GM23248 (cell line): ENCODE results near the gene ARMH4. TPM values are rescaled to one million over a fixed set of nuclear protein-coding genes. Genes with fewer than 3 reads are reported as not detected.

Experiments
- DNase-seq: peaks from one replicate; pipeline ENCODE4 v3.0.0-alpha.2; 2015
- H2AFZ ChIP-seq: fragments of 200-600 bp; sonication (generic); 2 replicates; pipeline ENCODE4 v1.6.1; 2016; ENCODE audit warnings: antibody characterized with exemption
- H3F3A ChIP-seq: fragments of 200-600 bp; sonication (generic); 2 replicates; pipeline ENCODE4 v1.6.1; 2016; ENCODE audit warnings: mild to moderate bottlenecking, antibody characterized with exemption, mixed run types; ENCODE audit not compliant: insufficient read depth
- H3K27ac ChIP-seq: fragments of 200-600 bp; sonication (generic); 2 replicates; pipeline ENCODE4 v1.5.1; 2016; ENCODE audit warnings: mild to moderate bottlenecking
- H3K27me3 ChIP-seq: fragments of 200-600 bp; sonication (generic); replicated peaks from 2 replicates; pipeline ENCODE4 v1.6.1; 2016; ENCODE audit warnings: mild to moderate bottlenecking; ENCODE audit not compliant: insufficient read depth
- H3K36me3 ChIP-seq: fragments of 200-600 bp; sonication (generic); 2 replicates; pipeline ENCODE4 v1.6.1; 2016; ENCODE audit warnings: low read depth, mild to moderate bottlenecking
- H3K4me1 ChIP-seq: fragments of 200-600 bp; sonication (generic); 2 replicates; pipeline ENCODE4 v1.6.1; 2016; ENCODE audit warnings: mild to moderate bottlenecking; ENCODE audit not compliant: insufficient read depth
- H3K4me2 ChIP-seq: fragments of 200-600 bp; sonication (generic); one replicate; pipeline ENCODE4 v1.6.1; 2016; ENCODE audit warnings: mild to moderate bottlenecking; ENCODE audit not compliant: unreplicated experiment
- H3K4me3 ChIP-seq: fragments of 200-600 bp; sonication (generic); 2 replicates; pipeline ENCODE4 v1.5.1; 2016; ENCODE audit warnings: mild to moderate bottlenecking
- H3K79me2 ChIP-seq: fragments of 200-600 bp; sonication (generic); 2 replicates; pipeline ENCODE4 v1.6.1; 2016; ENCODE audit warnings: mild to moderate bottlenecking; ENCODE audit not compliant: insufficient read depth
- H3K9ac ChIP-seq: fragments of 200-600 bp; sonication (generic); 2 replicates; pipeline ENCODE4 v1.6.1; 2016; ENCODE audit warnings: mild to moderate bottlenecking
- H3K9me2 ChIP-seq: fragments of 200-600 bp; sonication (generic); 2 replicates; pipeline ENCODE4 v1.6.1; 2016; ENCODE audit warnings: mixed run types, mild to moderate bottlenecking, moderate library complexity; ENCODE audit not compliant: insufficient read depth
- H3K9me3 ChIP-seq: fragments of 200-600 bp; sonication (generic); one replicate; pipeline ENCODE4 v1.6.1; 2017; ENCODE audit warnings: low read depth
- H4K20me1 ChIP-seq: fragments of 200-600 bp; sonication (generic); 2 replicates; pipeline ENCODE4 v1.6.0; 2016; ENCODE audit not compliant: insufficient read depth
- EZH2 ChIP-seq: fragments of 200-600 bp; sonication (generic); IDR thresholded peaks from 2 replicates; pipeline ENCODE4 v1.6.1; 2018; ENCODE audit warnings: antibody characterized with exemption, mild to moderate bottlenecking; ENCODE audit not compliant: insufficient read depth, poor library complexity, severe bottlenecking
- EZH2phosphoT487 ChIP-seq: fragments of 200-600 bp; sonication (generic); IDR thresholded peaks from 2 replicates; pipeline ENCODE4 v1.6.1; 2018; ENCODE audit warnings: antibody characterized with exemption, moderate library complexity, mild to moderate bottlenecking, low read depth; ENCODE audit not compliant: insufficient read depth
- WGBS, 2 experiments: methylation state at CpG; one replicate each; pipeline ENCODE4 v1.1.6; 2015 to 2017; ENCODE audit warnings: low lambda C conversion rate in 2 of 2, low coverage in 1 of 2; ENCODE audit errors: missing lambda C conversion rate in 2 of 2; 5-methylcytosine and 5-hydroxymethylcytosine counted together
- in situ Hi-C: fragments of 300-500 bp; cut with MboI; formaldehyde crosslinking; loops from 2 replicates; pipeline ENCODE4 v1.15.0; 2020
- polyA plus RNA-seq: library from polyadenylated mRNA; unstranded; fragments of >200 nt; fragmentation: Nextera tagmentation; extraction: Ambion mirVana; gene quantifications from 2 replicates; pipeline ENCODE4 v1.2.1, GENCODE V29; 2016
- total RNA-seq: library from RNA; depleted of rRNA; stranded (reverse); fragments of >200 nt; shearing (Covaris generic); gene quantifications from 2 replicates; pipeline ENCODE4 v1.2.3, GENCODE V29; 2014

Gene ARMH4
- total and polyA plus RNA-seq, 2 experiments from 2014 or later = 2.9 to 8.7 TPM

- Histone ChIP-seq H3F3A (peaks cover 39% of the 10 kb centered on the region), H4K20me1 (no peaks in the 10 kb centered on the region), H3K4me1 (peaks cover 41% of the 10 kb centered on the region), H2AFZ (peak overlapping the region; percentile 0; the same call in 1 of the 2 replicates), H3K9me2 (no peaks in the 10 kb centered on the region), H3K4me2 (peak overlapping the region; percentile 52), H3K9me3 (no peaks in the 10 kb centered on the region), H3K27ac (peak overlapping the region; percentile 62), H3K9ac (peak overlapping the region; percentile 44), H3K36me3 (no peaks in the 10 kb centered on the region), H3K4me3 (peak overlapping the region; percentile 31), H3K27me3 (no peaks in the 10 kb centered on the region), H3K79me2 (no peaks in the 10 kb centered on the region)
- WGBS, 2 experiments = 14 to 29% methylated on average over 1 of the region's 1 CpG
- peak; percentile 52 for DNase-seq
- in situ Hi-C loops = no loop called here
- no peak for TF ChIP-seq EZH2
These were observed 74.4 kb downstream of the ARMH4 start for GRCh38 chr14:58077621-58078020.

DNA sequence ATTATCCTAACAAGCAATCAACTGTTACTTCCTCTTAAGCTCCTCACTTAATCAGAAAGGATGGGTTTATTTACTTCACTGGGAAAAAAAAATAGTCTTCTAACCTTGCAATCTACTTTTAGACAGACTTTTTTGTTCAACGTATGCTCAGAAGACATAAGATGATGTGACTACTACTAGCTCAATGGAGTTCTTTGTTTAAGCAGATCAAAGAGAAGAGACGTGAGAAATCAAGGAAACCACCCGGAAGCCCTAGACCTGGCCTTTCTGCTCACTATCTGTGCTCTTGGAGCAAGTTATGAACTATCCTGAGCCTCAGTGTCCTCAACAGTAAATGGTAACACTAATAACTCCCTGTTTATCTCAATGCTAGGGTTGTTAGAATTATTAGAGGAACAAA, 78.5 kb downstream of the ARMH4 start:
- no peaks in the 10 kb centered on the region for H4K20me1 ChIP-seq
- no peak overlapping the region for H3K27ac ChIP-seq
- 81 to 82% methylated on average over 3 of the region's 3 CpGs for WGBS, 2 experiments
- H3K9me3 ChIP-seq = no peaks in the 10 kb centered on the region
- peaks cover 16% of the 10 kb centered on the region for H3F3A ChIP-seq
- H3K36me3 ChIP-seq = no peaks in the 10 kb centered on the region
- no peak overlapping the region for H3K4me2 ChIP-seq
- DNase-seq = no peak
- H3K4me1 ChIP-seq = peaks cover 19% of the 10 kb centered on the region
- H3K9ac ChIP-seq = no peak overlapping the region
- TF ChIP-seq EZH2phosphoT487 (no peak), EZH2 (no peak)
- no peak overlapping the region for H2AFZ ChIP-seq
- in situ Hi-C loops = loop anchor here (25.0 kb wide), 1 partner anchor 586 kb away; the partner anchor contains the start of gene CCDC198
- H3K79me2 ChIP-seq = no peaks in the 10 kb centered on the region
- no peaks in the 10 kb centered on the region for H3K9me2 ChIP-seq
- H3K4me3 ChIP-seq = no peak overlapping the region
- no peaks in the 10 kb centered on the region for H3K27me3 ChIP-seq

DNA sequence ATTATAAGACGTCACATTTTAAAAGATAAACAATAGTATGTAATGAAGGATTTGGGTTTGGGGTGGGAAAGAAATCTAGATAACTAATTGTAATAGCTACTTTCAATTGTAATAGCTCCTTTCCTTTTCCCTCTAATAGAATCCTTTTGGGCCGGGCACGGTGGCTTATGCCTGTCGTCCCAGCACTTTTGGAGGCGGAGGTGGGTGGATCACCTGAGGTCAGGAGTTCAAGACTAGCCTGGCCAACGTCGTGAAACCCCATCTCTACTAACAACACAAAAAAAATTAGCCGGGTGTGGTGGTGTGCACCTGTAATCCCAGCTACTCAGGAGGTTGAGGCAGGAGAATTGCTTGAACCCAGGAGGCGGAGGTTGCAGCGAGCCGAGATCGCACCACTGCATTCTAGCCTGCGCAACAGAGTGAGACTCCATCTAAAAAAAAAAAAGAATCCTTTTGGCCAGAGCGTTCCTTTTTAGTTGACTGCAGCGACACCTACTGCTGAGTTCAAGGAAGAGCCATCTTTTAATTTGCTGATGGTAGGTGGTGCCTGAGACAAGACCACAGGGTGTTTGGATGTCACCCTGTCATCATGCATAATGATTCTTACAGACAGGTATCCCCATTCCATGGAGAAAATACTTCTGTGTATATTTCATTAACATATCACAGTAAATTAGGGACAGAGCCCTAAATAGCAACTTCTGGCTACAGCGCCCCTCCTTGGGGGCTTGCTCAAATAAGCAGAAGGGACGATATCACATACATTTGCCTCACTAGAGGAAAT, 79.5 kb downstream of the ARMH4 start:
- H2AFZ ChIP-seq = peak overlapping the region; percentile 38; the same call in 1 of the 2 replicates
- H3K27ac ChIP-seq = no peak overlapping the region
- H3K27me3 ChIP-seq = no peaks in the 10 kb centered on the region
- in situ Hi-C loops = loop anchor here (25.0 kb wide), 1 partner anchor 585 kb away; the partner anchor contains the start of gene CCDC198
- H3K9me2 ChIP-seq = no peaks in the 10 kb centered on the region
- peaks cover 6% of the 10 kb centered on the region for H3F3A ChIP-seq
- no peak overlapping the region for H3K9ac ChIP-seq
- peak overlapping the region; percentile 59 for H3K4me3 ChIP-seq
- no peak for TF ChIP-seq EZH2phosphoT487
- TF ChIP-seq EZH2 = no peak
- peak overlapping the region; percentile 62 for H3K4me2 ChIP-seq
- H3K36me3 ChIP-seq = no peaks in the 10 kb centered on the region
- 18% methylated on average over 17 of the region's 17 CpGs for WGBS, 2 experiments
- no peaks in the 10 kb centered on the region for H4K20me1 ChIP-seq
- no peaks in the 10 kb centered on the region for H3K9me3 ChIP-seq
- DNase-seq = peak; percentile 78
- peaks cover 9% of the 10 kb centered on the region for H3K4me1 ChIP-seq
- H3K79me2 ChIP-seq = no peaks in the 10 kb centered on the region

DNA sequence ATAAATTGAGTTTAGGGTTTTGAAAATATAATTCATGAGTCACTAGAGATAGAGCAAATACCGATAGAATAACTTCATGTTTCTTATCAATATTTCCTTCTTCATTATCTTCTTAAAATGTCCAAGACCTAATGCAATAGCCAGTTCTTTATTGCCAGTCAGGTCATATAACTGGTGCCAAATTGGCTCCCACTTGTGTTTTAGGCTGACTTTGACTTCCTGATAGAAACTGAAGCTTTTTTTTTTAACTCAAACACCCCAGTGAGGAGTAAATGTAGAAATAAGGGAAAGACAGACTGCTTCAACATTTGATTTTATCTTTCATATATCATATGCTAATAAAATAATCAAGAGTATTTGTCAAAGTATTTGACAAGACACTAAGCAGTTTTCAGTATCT, 80.7 kb downstream of the ARMH4 start:
- in situ Hi-C loops = loop anchor here (25.0 kb wide), 1 partner anchor 584 kb away; the partner anchor contains the start of gene CCDC198
- H3K79me2 ChIP-seq = no peaks in the 10 kb centered on the region
- no peaks in the 10 kb centered on the region for H3F3A ChIP-seq
- no peak overlapping the region for H3K27ac ChIP-seq
- no peak for DNase-seq
- no peak overlapping the region for H3K4me3 ChIP-seq
- H2AFZ ChIP-seq = no peak overlapping the region
- no peaks in the 10 kb centered on the region for H3K9me3 ChIP-seq
- H3K9ac ChIP-seq = no peak overlapping the region
- H3K4me2 ChIP-seq = no peak overlapping the region
- H3K36me3 ChIP-seq = no peaks in the 10 kb centered on the region
- no peaks in the 10 kb centered on the region for H4K20me1 ChIP-seq
- no peaks in the 10 kb centered on the region for H3K9me2 ChIP-seq
- no peaks in the 10 kb centered on the region for H3K4me1 ChIP-seq
- TF ChIP-seq EZH2phosphoT487 (no peak), EZH2 (no peak)
- H3K27me3 ChIP-seq = no peaks in the 10 kb centered on the region
- 49 to 55% methylated on average over 1 of the region's 1 CpG for WGBS, 2 experiments
